GM18519 (cell line): ENCODE data around the gene GNS.
A peak's percentile ranks its signal among the peaks of the same experiment; 100 is the strongest.

Experiments used
- ATAC-seq: cut with Tn5 transposase; IDR thresholded peaks from one replicate; pipeline ENCODE4 v1.9.1; 2021; ENCODE audit warnings: mild to moderate bottlenecking, moderate library complexity; ENCODE audit not compliant: unreplicated experiment, low FRiP score

The GNS gene

GRCh38 chr12:64742416-64742815, 16.8 kb downstream of the GNS start:
- ATAC-seq, result no peak

DNA sequence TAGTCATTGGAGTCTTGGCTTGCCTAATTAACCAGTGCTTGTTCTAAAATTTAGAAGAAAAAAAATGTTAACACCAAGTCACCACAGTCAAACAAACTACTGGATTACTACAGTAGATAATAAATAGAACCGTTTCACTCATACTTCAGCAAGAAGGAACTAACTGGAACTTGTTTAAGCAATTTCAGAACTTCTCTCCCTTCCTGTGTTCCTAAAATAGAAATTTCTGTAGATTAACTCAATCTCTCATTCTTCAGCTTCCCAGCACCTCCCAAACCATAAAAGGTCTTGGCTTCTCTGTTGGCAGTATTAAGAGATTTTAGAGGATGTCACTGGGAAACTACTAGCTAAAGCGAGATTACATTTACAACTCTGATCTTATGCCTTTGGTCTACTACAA, 18.6 kb downstream of the GNS start:
- ATAC-seq, result no peak

DNA sequence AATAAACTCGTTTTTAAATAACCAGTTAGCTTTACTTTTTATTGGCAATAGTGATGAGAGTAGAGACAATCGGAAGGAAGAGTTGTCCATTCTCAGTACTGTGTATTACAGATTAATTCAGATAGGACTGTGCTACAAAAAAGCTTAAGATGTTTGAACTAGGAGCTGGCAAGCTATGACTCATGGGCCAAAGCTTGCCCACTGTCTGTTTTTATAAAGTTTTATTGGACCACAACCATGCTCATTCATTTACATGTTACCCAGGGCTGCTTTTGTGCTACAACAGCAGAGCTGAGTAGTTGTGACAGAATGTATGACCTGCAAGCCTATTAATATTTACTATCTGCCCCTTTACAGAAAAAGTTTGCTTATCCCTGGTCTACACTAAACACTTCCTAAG, 19.4 kb downstream of the GNS start:
- ATAC-seq, result no peak

DNA sequence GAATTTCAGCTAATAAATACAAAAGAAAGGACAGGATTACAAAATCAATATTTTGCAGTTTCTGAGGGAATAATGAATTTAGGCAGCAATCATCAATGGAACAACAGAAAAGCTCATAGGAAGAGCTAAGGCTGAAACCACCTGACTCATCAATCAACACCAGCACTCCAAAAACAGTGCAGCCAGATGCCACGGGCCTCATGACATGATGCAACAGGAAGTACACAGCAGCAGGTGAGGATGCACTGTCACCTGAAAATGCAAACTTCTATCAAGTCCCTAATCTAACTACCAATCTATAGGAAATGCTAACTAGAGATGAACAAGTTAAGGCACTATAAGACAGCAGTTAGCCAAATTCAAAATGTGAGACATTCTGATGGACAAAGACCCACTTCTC, 21.7 kb downstream of the GNS start:
- no peak for ATAC-seq

GRCh38 chr12:64736771-64737170, 22.4 kb downstream of the GNS start:
- ATAC-seq, result no peak

DNA sequence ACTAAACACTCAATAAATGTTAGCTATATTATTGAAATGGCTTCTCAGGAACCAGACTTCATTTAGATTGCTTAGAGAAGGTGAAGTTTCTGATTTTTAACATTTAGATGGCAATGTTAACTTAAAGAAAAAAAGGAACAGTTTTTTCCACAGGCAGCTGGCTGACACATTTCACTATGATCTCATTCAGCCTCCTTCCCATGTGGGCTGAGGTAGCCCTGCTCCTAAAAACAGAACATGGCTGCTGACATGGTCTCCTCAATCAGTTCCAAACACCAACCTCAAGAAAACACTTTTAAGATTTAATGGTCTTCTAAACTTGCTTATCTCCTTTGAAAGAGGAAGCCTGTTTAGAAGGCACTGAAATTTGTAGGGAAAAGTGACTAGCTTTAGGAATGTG, 23.8 kb downstream of the GNS start:
- no peak for ATAC-seq

GRCh38 chr12:64733857-64734256, 25.3 kb downstream of the GNS start:
- no peak for ATAC-seq

- no peak for ATAC-seq
These were observed 27.5 kb downstream of the GNS start for GRCh38 chr12:64731683-64732082.

DNA sequence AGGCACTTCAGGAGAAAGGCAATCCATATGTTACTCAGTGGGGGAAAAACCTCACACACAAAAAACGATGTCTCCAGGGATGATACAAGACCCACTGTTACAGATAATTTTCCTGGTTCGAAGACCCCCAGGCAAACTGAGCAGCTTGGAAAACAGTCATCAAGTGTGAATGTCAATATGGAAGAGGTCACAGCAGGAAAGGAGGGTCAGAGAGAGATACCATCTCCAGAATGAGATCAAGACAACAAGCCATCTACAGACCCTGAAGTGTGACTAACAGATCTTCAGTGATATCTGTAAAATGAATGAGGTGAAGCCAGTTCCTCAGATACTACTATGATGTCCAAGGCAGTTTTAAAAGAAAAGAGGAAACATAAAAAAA, 28.6 kb downstream of the GNS start:
- ATAC-seq, result no peak

- ATAC-seq, result no peak
These were observed 29.2 kb downstream of the GNS start for GRCh38 chr12:64729909-64730587.

DNA sequence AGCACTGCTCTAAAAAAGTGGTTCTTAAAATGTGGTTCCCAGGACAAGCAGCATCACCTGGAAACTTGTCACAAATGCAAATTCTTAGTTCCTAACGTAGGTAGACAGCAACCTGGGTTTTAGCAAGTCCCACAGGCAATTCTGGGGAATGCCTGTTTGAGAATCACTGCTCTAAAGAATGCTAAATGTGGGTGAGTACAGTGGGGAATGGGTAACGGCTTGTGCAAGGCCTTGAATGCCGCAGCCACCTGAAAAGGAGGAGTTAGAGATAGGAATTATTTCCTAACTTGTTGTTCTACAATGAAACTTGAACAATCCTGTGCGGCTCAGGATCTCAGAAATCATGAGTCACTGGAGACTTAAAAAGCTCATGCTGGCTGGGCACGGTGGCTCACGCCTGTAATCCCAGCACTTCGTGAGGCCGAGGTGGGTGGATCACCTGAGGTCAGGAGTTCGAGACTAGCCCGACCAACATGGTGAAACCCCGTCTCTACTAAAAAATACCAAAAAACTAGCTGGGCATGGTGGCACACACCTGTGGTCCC, 34.9 kb downstream of the GNS start:
- ATAC-seq, result no peak

DNA sequence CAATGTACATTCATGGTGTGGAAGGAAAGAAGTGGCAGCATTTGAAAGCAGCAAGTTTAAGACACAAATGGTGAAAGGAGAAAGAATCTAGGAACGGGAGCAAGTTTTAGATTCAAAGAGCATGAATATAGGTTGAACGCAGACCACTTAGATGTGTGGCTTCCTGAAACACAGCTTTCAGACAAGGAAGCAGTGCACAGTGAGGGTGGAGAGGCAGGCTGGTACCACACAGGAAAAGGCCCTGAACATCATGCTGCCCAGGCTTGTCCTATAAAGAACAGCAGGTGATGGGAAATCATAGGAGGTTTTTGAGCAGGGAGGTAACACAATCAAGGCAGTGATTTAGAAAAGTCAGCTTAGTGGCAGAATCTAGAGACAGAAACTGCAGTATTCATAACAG, 35.6 kb downstream of the GNS start:
- ATAC-seq, result no peak

- no peak for ATAC-seq
These were observed 36.4 kb downstream of the GNS start for GRCh38 chr12:64722835-64723234.

DNA sequence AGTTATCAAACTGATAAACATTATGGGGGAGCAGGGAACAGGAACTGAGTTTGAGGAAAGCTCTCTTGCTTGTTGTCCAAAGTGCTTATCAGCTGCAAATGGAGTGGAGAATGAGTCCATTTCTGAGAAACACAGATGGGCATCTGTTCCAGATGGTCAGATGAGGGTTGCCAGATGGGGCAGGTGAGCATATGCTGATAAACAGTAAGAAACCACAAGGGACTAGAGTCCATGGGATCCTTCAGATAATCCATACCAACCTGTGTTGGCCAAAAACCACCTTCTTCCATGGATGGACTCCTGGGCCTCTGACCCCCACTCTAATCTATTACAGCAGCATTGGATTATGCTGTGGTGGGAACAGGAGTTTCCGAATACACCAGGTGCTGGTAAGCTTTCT, 38.3 kb downstream of the GNS start:
- no peak for ATAC-seq

DNA sequence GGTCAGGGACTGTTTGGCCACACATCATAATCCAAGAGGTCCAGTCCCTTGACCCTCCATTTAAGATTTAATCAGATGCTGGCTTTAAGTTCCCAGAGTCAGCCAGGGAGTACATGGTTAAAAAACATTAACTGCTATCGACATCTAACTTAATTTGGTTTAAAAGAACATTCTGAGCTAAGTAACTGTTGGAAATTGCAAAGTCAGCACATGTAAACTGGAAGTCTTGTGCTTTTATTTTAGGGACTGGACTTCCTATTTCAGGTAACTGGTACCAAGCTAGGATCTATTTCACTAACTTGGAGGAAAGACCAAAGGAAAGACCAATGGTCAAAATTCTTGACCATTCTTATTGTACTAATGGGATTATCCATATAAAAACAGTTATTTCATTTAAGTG, 40.6 kb downstream of the GNS start:
- ATAC-seq, result no peak

GRCh38 chr12:64716839-64717455, 42.3 kb downstream of the GNS start:
- no peak for ATAC-seq

GRCh38 chr12:64716371-64716770, 42.8 kb downstream of the GNS start:
- no peak for ATAC-seq

DNA sequence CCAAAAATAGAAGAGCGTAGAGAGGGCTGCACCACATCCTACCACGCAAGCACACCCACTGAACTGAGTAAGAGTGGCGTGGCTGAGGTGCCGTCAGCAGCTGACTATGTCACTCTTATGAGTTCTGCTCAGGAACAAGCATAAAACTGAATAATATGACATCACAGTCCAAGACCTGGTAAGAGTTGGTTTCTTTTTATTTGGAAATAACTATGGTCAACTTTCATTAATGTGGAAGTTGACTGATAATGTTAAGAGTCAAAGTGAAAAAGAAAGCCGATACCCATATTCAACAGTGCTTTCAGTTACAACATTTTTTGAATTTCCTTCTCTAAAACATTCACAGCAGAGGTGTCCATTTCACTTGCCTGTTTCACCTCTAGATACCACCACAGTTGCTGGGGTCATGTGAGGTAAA, 44.6 kb downstream of the GNS start:
- ATAC-seq, result peak; percentile 69

- no peak for ATAC-seq
These were observed 45.8 kb downstream of the GNS start for GRCh38 chr12:64713376-64713775.

DNA sequence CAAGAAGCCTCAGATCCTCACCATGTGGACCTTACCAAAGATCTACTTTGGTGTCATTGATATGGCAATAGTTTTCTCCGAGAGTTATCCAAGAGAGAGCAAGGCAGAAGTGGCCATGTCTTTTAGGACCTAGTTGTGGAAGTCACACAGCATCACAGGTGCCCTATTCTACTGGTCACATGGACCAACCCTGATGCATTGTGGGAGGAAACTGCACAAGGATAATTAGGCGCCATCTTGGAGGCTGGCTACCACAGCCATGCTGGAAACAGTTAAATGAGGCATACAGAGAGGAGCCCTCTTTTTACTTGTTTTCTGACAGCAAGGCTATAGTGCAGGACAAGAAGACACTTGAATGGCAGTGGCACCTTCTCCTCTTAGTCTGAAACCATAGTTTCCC, 49.8 kb downstream of the GNS start:
- no peak for ATAC-seq

GRCh38 chr12:64707926-64708325, 51.3 kb downstream of the GNS start:
- ATAC-seq, result no peak

DNA sequence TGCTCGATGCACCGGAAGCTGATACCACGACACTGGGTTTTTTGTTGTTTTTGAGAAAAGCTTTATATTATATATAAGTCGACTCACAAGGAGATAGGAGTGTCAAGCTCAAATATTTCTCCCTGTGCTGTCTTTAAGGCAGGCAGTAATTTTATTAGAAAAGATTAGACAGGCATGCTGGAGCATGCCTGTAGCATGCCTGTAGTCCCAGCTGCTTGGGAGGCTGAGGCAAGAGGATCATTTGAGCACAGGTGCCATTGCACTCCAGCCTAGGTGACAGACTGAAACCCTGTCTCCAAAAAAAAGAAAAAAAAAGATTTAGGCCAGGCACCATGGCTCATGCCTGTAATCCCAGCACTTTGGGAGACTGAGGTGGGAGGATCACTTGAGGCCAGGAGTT, 51.8 kb downstream of the GNS start:
- ATAC-seq, result no peak
